Kidney epithelial cell (primary cell): ENCODE measurements around the gene TET2. TPM values are rescaled to one million over a fixed set of nuclear protein-coding genes. Genes with fewer than 3 reads are reported as not detected.

ENCODE experiments used
- DNase-seq: peaks from one replicate; pipeline ENCODE4 v3.0.0-alpha.2; 2010; ENCODE audit warnings: low read depth
- H3K27me3 ChIP-seq: 2 replicates; pipeline ENCODE4 v1.6.0; 2011; ENCODE audit warnings: low read length; ENCODE audit not compliant: control insufficient read depth, insufficient read depth
- H3K36me3 ChIP-seq: 2 replicates; pipeline ENCODE4 v1.5.1; 2011; ENCODE audit warnings: low read length; ENCODE audit not compliant: control insufficient read depth, insufficient read depth
- H3K4me3 ChIP-seq: 2 replicates; pipeline ENCODE4 v1.5.1; 2011; ENCODE audit warnings: low read depth, mild to moderate bottlenecking, control low read depth, low read length
- CTCF ChIP-seq: IDR thresholded peaks from 2 replicates; pipeline ENCODE4 v1.5.1; 2011; ENCODE audit warnings: mild to moderate bottlenecking, moderate library complexity, low read length, control low read depth, inconsistent platforms; ENCODE audit not compliant: insufficient read depth, poor library complexity, severe bottlenecking
- total RNA-seq: library from RNA; depleted of rRNA; stranded (reverse); fragments of >200 nt; gene quantifications from 2 replicates; pipeline ENCODE4 v1.2.3, GENCODE V29; 2015

TET2 gene
- total RNA-seq, 1 donor from 2014 or later, result 10.4 TPM

- Histone ChIP-seq H3K4me3 (no peak overlapping the region), H3K36me3 (no peaks in the 10 kb centered on the region), H3K27me3 (no peaks in the 10 kb centered on the region)
- TF ChIP-seq CTCF, result no peak
- DNase-seq, result no peak
Measured at GRCh38 chr4:105112274-105112673, 34.4 kb upstream of the TET2 start.

DNA sequence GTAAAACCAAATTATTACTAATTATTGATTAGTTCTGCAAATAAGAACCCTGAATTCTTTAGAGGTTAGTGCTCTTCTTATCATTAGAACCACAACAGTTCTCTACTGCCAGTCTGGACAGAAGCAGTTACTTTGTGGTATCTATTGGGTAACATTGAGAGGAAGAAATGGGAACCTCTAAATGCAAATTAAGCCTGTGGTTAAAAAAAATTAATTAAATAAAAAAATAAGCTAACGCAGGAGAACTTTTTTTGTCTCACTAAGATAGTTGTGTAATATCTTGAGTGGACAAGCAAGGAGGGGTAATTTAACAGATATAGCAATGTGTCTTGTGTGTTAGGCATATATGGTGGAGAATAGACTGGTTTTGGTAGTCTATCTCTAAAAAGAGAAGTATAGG is 32.9 kb upstream of the TET2 start:
- no peak for DNase-seq
- Histone ChIP-seq H3K36me3 (no peaks in the 10 kb centered on the region), H3K4me3 (no peak overlapping the region), H3K27me3 (no peaks in the 10 kb centered on the region)
- no peak for TF ChIP-seq CTCF

- TF ChIP-seq CTCF, result no peak
- H3K36me3 ChIP-seq, result no peaks in the 10 kb centered on the region
- H3K4me3 ChIP-seq, result no peak overlapping the region
- no peak for DNase-seq
- no peaks in the 10 kb centered on the region for H3K27me3 ChIP-seq
Measured at GRCh38 chr4:105116616-105117319, 29.9 kb upstream of the TET2 start.

GRCh38 chr4:105119356-105119755 is 27.3 kb upstream of the TET2 start:
- DNase-seq, result no peak
- Histone ChIP-seq H3K36me3 (no peaks in the 10 kb centered on the region), H3K4me3 (no peak overlapping the region), H3K27me3 (no peaks in the 10 kb centered on the region)
- no peak for TF ChIP-seq CTCF

- no peak for DNase-seq
- no peak for TF ChIP-seq CTCF
- H3K27me3 ChIP-seq, result no peaks in the 10 kb centered on the region
- no peaks in the 10 kb centered on the region for H3K36me3 ChIP-seq
- H3K4me3 ChIP-seq, result no peak overlapping the region
Measured at GRCh38 chr4:105120626-105121025, 26.1 kb upstream of the TET2 start.

DNA sequence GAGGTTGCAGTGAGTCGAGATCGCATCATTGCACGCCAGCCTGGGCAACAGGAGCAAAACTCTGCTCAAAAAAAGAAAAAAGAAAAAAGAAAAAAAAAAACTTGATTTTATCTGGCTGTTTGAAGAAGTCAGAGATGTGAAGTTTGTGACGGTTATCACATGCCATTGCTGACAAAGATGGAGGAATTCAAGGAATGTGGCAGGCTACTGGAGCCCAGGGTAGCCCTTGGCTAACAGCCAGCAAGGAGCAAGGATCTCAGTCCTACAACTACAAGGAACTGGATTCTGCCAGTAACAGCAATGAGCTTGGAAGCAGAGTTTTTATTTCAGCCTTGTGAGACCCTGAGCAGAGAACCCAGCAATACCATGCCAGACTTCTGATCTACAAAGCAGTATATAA is 24.3 kb upstream of the TET2 start:
- no peak for TF ChIP-seq CTCF
- Histone ChIP-seq H3K27me3 (no peaks in the 10 kb centered on the region), H3K4me3 (no peak overlapping the region), H3K36me3 (no peaks in the 10 kb centered on the region)
- DNase-seq, result peak; percentile 9
